NCI-H1694 (cell line): ENCODE results near the gene HMGN3.

Experiments
- DNase-seq: peaks from one replicate; lab custom pipeline; 2025; lab: John Stamatoyannopoulos, UW

Gene HMGN3

GRCh38 chr6:79184641-79185040 lies 49.8 kb downstream of the HMGN3 start:
- DNase-seq = no peak

DNA sequence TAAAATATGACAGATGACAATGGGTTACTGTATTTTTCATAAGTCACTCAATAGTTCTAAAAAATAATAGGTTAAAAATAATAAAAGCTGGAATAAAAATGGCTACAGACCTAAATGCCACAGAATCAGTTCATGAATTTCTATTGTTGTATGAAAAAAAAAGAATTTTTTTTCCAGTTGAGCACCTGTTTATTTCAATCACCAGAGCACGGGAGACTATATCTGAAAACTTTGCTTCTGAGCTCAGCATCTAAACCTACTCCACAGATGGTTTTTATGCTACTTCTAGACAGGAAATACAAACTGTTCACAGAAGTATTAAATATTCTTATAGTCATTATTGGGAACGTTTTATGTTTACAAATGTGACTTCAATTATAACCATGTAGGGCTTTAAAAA lies 50.4 kb downstream of the HMGN3 start:
- no peak for DNase-seq

DNA sequence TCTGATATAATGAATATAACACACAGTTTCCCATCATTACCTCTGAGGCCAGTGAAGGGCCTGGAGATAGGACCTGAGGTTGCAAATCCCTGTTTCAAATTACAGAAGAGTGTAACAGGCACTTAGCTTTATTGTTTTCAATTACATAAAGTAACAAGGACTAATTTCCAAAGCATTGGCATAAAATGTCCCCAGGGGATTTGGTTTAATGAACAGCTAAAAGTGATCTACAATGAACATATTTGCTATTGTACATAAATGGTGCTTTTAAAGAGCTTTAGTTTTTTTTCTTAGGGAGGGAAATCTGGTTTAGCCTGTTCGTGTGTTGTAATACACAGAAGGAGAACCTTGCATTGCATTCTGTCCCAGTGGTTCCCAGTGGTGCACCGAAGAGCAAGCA lies 54.4 kb downstream of the HMGN3 start:
- DNase-seq = no peak

GRCh38 chr6:79173378-79173777 lies 61.1 kb downstream of the HMGN3 start:
- DNase-seq = no peak

DNA sequence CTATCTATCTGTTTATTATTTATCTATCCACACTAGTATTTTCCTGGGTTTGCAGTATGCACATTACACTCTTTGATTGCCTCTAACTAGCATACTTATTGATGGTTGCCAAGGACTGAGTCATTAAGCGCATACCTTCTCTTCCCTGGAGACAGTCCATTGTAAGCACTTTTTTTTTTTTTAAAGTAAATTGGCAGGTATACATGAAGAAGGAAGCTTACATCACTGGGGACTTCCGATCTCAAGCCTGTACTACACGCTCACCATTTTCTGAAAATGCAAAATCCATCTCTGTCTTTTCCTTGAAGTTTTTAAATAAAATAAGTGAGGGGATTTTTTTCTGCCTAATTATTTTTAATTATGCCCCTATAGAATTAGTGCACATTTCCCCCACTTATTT lies 63.5 kb downstream of the HMGN3 start:
- no peak for DNase-seq

- no peak for DNase-seq
Measured at GRCh38 chr6:79170431-79170830, 64.1 kb downstream of the HMGN3 start.

DNA sequence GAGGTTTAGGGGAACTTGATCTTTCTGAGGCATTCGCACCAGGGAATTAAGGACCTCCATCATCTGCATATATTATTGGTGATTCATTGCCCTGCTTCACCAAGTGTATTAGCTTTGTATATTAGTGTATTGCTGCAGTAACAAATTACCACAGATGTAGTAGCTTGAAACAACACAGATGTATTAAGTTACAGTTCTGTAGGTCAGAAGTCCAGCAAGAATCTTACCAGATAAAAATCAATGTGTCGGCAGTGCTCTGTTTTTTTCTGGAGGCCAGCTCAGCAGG lies 65.8 kb downstream of the HMGN3 start:
- no peak for DNase-seq

- no peak for DNase-seq
Measured at GRCh38 chr6:79167931-79168694, 66.4 kb downstream of the HMGN3 start.

DNA sequence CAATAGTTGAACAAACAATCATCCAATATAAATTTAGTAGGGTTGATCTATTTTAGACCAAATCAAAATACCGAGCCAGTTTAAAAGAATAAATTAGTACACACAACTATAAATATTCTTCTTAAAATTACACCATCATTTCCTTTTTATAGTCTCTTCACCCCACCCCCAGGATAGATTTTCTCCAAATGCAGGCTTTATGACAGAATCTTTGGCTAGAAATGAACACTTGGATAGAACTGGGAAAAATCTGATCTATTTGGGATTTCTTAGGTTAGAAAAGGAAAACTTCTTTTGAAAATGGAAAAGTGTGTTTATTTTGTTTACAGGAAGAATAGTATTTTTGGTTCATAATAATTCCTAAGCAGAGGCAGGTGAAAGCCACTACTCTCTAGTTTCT lies 74.6 kb downstream of the HMGN3 start:
- no peak for DNase-seq

- DNase-seq = no peak
Measured at GRCh38 chr6:79158856-79159516, 75.5 kb downstream of the HMGN3 start.

DNA sequence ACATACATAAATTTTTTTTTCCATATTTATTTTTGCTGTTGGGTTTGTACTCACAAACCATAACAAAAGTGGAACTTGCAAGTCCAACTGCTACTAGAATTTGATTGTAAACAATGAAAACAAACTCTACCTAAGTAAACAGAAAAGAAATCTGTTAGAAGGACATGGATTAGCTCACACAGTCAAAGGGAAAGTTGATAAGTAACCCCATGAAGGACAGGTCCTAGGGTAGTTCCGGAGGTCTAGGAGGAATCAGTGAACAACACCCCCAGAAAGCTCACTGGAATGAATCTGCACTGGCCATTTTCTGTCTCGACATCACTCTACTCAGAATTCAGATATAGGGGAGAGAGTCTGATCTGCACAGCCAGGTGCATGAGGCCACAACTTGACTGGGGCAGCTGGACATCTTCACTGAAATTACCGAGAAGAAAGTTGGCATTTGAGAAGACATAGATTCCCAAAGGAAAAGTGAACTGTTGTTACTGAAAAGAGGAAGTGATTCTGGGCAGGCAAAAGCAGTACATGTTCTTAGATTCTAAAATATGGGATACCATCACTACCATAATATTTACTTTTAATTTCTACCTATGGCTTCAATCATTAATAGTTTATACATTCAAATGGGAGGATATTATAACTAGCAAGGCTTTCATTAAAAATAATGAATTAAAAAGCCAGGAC lies 76.4 kb downstream of the HMGN3 start:
- DNase-seq = no peak

GRCh38 chr6:79152269-79152737 lies 82.2 kb downstream of the HMGN3 start:
- no peak for DNase-seq
